Skeletal muscle satellite cell (primary cell): ENCODE results near the gene SLC39A1.
"Not testable (repeated sequence)": the region's sequence is repeated elsewhere in the genome, so short reads cannot be mapped to it uniquely, and the experiment has no call there.

Experiments used
- H3K27me3 ChIP-seq: 2 replicates; pipeline ENCODE4 v1.7.0; 2013; ENCODE audit warnings: low read length; ENCODE audit not compliant: control insufficient read depth, insufficient read depth
- H3K36me3 ChIP-seq: 2 replicates; pipeline ENCODE4 v1.7.0; 2013; ENCODE audit warnings: mild to moderate bottlenecking, control low read depth, low read length; ENCODE audit not compliant: insufficient read depth
- H3K4me1 ChIP-seq: 2 replicates; pipeline ENCODE4 v1.7.0; 2013; ENCODE audit warnings: low read length; ENCODE audit not compliant: control insufficient read depth, insufficient read depth
- H3K4me2 ChIP-seq: 2 replicates; pipeline ENCODE4 v1.7.0; 2013; ENCODE audit warnings: mild to moderate bottlenecking, low read length
- H3K4me3 ChIP-seq: 2 replicates; pipeline ENCODE4 v1.7.0; 2013; ENCODE audit warnings: low read length
- H3K9ac ChIP-seq: 2 replicates; pipeline ENCODE4 v1.7.0; 2013; ENCODE audit warnings: mild to moderate bottlenecking, low read depth, low read length, moderate library complexity
- H3K9me3 ChIP-seq: replicated peaks from 2 replicates; pipeline ENCODE4 v1.7.0; 2013; ENCODE audit warnings: mild to moderate bottlenecking, control low read depth, low read length

Gene SLC39A1

DNA sequence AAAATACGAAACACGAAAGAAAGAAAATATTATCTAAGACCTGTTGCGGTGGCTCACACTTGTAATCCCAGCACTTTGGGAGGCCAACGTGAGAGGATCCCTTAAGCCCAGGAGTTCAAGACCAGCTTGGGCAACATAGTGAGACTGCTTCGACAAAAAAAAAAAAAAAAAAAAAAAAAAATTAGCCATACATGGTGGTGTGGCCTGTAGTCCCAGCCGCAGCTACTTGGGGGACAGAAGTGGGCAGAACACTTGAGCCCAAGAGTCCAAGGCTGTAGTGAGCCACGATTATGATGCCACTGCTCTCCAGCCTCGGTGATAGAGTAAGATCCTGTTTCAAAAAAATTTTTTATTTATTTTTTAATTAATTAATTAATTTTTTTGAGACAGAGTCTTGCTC is 24.3 kb upstream of the SLC39A1 start:
- peaks cover 27% of the 10 kb centered on the region for H3K4me1 ChIP-seq
- H3K4me2 ChIP-seq: no peak overlapping the region
- H3K36me3 ChIP-seq: peaks cover 23% of the 10 kb centered on the region
- no peaks in the 10 kb centered on the region for H3K9me3 ChIP-seq
- H3K27me3 ChIP-seq: no peaks in the 10 kb centered on the region
- no peak overlapping the region for H3K9ac ChIP-seq
- H3K4me3 ChIP-seq: no peak overlapping the region

DNA sequence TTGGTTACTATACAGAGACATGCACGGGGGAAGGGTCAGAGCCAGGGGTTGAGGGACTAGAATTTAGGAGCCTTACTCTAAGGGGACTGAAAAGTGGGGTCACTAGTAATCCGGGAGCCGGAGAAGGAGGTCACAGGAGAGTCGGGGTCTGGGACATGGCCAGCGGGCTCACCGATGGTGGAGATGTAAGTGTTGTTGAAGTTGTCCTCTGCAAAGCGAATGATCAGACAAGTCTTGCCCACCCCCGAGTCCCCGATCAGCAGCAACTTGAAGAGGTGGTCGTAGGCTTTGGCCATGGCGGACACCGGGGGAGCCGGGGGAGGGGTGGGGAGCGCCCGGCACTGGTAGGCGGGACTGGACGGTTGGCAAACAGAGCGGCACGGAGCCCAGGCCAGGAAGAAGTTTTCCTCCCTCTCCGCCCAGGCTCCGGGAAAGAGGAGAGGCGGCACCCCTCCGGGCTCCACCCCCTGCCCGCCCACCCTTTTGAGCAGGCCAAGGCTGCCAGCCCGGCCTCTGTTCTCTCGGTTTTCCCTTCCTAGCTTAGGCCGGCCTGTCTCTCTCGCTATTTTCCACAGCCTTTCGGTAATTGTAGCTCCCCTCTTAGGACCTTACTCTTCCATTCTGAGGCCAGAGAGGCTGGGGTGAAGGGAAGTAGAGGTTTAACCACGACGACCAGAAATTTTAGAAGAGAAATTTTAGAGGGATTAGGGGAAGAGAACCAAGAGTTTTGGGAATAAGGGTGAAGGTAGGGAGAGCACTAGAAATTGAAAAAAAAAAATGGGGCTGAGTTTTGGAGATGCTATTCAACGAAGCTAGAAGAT is 22.8 kb upstream of the SLC39A1 start, which contains the start of gene RAB13:
RAB13 (minus strand) TSS at position 399 of the 821 bp plus-strand sequence; CDS start at position 296, 103 bp downstream.
- H3K4me3 ChIP-seq: peak within 1 kb of the TSS; percentile 81
- no peaks in the 10 kb centered on the region for H3K27me3 ChIP-seq

DNA sequence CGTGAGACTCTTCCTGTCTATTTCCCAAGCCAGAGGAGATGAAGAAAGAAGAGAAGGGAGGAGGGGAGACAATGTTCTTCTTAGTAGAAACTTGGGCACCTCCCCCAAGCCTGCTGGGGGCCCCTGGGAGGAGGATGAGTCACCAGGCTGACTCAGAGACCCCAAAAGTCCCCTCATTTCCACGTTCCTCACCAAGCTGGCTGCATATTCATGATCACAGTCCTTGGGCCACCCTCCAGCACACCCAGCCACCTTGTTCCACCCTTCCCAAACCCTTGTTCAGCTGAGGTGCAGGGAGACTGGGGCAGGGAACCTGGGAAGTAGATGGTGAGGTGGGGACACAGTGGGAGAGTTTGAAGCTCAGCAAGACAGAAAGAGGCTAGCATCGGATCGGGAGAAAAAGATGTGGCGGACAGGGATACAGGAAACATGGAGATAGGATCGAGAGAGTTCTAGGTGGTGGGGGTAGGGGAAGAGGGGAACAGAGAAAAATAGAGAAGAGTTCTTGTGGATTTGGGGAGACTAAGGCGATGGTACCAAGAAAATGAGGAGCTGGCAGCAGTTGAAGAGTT is 22.1 kb upstream of the SLC39A1 start:
- Histone ChIP-seq H3K36me3 (peaks cover 21% of the 10 kb centered on the region), H3K4me1 (peaks cover 20% of the 10 kb centered on the region), H3K9ac (peak overlapping the region; percentile 79), H3K27me3 (no peaks in the 10 kb centered on the region), H3K9me3 (no peaks in the 10 kb centered on the region), H3K4me3 (peak overlapping the region; percentile 81), H3K4me2 (peak overlapping the region; percentile 94)

More for the DNA sequence above, 22.8 kb upstream of the SLC39A1 start, which contains the start of gene RAB13:
- Histone ChIP-seq H3K9me3 (no peaks in the 10 kb centered on the region), H3K36me3 (peaks cover 20% of the 10 kb centered on the region), H3K4me1 (peaks cover 20% of the 10 kb centered on the region), H3K4me2 (peak within 1 kb of the TSS; percentile 94), H3K9ac (peak within 1 kb of the TSS; percentile 87)

DNA sequence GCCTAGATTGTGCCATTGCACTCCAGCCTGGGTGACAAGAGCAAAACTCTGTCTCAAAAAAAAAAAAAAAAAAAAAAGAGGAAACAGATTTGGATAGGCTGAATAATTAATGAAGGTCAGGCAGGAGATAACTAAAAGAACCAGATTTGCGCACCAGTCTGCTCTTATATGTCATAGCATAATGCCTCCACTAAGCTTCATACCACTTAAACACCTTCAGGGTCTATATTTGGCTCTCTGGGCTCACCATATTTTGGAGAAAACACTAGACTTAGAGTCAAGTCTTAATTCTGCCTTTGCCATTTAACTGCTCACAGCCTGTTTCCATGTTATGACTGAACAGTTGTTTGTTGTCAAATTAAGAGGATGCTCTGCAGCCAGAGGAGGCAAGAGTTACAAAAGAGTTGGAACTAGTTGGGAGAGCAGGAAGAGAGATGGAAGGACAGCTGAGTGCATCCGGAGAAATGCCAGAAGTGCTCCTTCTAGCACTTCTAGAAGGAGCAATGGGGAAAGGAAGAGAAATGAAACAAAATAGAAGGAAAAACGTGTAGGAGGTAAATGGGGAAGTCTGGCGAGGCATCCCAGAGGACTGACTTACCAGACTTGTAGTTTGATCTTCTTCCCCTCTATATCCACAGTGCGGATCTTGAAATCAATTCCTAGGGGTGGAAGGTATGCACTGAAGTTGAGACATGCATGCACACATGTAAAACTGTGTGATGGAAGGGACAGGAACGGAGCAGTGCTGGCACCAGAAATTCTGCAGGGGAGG is 21.0 kb upstream of the SLC39A1 start:
- H3K27me3 ChIP-seq: no peaks in the 10 kb centered on the region
- peak overlapping the region; percentile 94 for H3K4me2 ChIP-seq
- H3K36me3 ChIP-seq: peaks cover 21% of the 10 kb centered on the region
- H3K4me3 ChIP-seq: peak overlapping the region; percentile 81
- H3K9ac ChIP-seq: no peak overlapping the region
- no peaks in the 10 kb centered on the region for H3K9me3 ChIP-seq
- peaks cover 18% of the 10 kb centered on the region for H3K4me1 ChIP-seq

DNA sequence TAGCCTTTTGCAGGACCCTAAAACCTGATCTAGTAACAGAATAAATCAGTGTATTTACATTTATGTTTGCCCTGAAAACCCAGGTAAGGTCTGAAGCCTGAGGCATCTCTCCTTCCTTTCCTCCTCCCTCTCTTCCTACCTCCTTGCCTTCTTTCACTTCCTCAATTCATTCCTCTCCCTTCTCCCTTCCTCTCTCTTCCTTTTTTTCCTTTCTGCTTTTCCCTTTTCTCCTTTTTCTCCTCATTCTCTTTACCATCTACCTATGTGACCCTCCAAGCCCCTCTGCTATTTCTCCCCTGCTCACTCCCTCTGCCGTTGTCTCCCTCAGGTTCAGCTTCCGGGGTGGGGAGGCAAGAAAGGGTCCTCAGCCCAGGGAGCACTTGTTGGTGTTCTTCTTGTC is 18.4 kb upstream of the SLC39A1 start:
- Histone ChIP-seq H3K36me3 (peaks cover 27% of the 10 kb centered on the region), H3K4me1 (peaks cover 20% of the 10 kb centered on the region)
- H3K4me2 ChIP-seq, H3K9ac ChIP-seq, H3K27me3 ChIP-seq, H3K4me3 ChIP-seq, H3K9me3 ChIP-seq: not testable (repeated sequence)

DNA sequence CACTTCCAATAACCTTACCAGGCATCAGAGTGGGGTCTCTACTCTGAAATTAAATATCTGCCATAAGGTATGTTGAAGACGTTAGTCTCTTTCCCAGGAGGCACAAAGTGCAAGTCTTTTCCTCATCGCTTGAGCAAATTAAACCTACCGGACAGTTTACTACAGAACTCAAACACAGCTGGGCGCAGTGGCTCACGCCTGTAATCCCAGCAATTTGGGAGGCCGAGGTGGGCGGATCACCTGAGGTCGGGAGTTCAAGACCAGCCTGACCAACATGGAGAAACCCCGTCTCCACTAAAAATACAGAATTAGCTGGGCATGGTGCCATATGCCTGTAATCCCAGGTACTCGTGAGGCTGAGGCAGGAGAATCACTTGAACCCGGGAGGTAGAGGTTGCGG is 15.8 kb upstream of the SLC39A1 start:
- peaks cover 16% of the 10 kb centered on the region for H3K4me1 ChIP-seq
- H3K4me2 ChIP-seq, H3K9me3 ChIP-seq, H3K27me3 ChIP-seq, H3K4me3 ChIP-seq, H3K9ac ChIP-seq: not testable (repeated sequence)
- peaks cover 43% of the 10 kb centered on the region for H3K36me3 ChIP-seq

DNA sequence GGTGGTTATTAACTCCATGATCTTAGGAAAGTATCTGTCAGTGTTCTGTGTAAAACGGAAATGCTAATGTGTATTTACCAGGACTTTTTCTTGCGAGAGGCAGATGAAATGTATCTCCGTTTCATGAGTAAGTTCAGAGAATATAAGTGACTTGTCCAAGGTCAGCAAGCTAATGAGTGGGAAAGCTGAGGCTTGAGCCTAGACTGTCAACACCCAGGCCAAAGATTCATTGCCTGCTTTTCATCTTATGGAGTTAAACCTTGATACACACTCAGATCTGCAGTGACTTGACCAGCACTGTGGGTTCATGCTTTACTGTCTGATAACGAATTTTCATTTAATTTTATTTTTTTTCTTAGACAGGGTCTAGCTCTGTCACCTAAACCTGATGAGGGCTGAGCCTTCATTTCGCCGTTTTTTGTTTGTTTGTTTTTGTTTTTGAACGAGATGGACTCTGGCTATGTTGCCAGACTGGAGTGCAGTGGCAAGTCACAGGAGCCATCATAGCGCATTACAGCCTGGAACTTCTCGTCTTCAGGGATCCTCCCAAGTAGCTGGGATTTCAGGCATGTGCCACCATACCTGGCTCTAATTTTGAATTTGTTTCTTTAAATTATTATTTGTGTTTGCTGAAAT is 15.1 kb upstream of the SLC39A1 start:
- Histone ChIP-seq H3K27me3 (no peaks in the 10 kb centered on the region), H3K4me3 (peak overlapping the region; percentile 87), H3K36me3 (peaks cover 45% of the 10 kb centered on the region), H3K4me2 (peak overlapping the region; percentile 91), H3K9me3 (no peaks in the 10 kb centered on the region), H3K9ac (peak overlapping the region; percentile 92), H3K4me1 (peaks cover 15% of the 10 kb centered on the region)

DNA sequence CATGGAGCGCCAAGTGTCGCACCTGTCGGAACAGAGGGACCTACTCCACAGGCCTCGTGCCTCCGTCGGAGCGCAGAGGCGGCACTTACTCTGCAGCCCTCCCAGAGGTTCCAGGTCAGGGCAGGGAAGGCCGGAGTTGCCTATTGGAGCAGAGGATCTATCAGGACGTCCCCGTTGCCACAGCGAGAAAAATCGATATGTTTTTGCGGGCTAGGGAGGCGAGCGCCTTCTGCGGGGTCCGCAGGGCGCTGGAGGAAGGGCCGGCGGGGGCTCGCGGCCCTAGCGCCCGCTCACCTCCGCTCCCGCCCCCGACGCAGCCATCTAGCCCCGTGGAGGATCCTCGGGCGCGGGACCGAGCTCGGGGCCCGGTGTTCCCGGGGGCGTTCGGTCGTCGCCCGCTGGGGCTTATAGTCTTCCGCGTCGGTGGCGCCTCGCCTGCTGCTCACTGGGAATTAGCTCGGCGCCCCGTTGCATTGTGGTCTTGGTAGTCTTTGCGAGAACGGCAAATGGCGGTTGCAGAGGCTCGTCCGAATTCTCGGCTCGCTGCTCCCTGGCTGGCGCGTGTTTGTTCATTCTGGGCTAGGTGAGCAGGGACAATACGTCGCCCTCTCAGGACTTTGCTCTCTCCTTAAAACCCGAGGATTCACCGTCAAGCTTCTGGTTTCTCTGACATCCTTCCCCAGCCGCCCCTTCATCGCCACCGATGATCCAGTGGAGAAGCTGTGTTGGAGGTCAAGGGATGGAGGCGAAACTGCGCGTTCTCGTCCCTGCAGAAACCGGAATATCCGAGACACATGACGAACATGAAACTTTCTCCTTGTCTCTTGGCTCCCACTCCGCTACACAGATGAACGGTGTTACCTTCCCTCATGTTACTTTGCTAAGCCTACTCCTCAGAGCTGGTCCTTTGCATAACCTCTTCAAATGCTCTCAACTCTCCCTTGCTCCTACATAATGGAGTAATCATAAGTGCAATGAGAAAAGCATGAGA is 14.2 kb upstream of the SLC39A1 start, which contains the start of gene JTB:
JTB (minus strand) TSS at position 425 of the 991 bp plus-strand sequence; CDS start at position 3, 422 bp downstream.
- no peaks in the 10 kb centered on the region for H3K9me3 ChIP-seq
- H3K4me2 ChIP-seq: peak within 1 kb of the TSS; percentile 91
- peak within 1 kb of the TSS; percentile 92 for H3K9ac ChIP-seq
- no peaks in the 10 kb centered on the region for H3K27me3 ChIP-seq
- H3K4me3 ChIP-seq: peak within 1 kb of the TSS; percentile 87
- H3K4me1 ChIP-seq: peaks cover 15% of the 10 kb centered on the region
- H3K36me3 ChIP-seq: peaks cover 43% of the 10 kb centered on the region

DNA sequence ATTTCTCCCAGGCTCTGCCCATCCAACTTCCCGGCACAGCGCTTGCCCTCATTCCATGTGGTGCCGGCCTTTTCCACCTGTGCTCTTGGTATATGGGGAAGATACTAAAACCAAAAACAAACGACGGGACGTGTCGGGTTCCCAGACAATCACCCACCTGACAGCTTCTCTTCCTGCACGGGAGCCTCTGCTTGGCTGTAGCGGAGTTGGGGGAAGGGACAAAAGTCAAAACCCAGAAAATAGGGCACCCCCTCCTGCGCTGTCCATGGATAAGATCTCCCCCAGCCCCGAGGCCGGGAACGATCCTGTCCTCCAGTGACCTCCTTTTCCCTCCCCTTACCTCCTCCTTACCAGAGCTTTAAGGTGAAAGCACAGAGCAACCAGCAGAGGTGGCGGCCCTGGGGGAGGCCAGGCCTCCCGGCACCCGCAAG is 13.5 kb upstream of the SLC39A1 start:
- H3K27me3 ChIP-seq: no peaks in the 10 kb centered on the region
- peak overlapping the region; percentile 87 for H3K4me3 ChIP-seq
- peak overlapping the region; percentile 92 for H3K9ac ChIP-seq
- peak overlapping the region; percentile 91 for H3K4me2 ChIP-seq
- H3K9me3 ChIP-seq: no peaks in the 10 kb centered on the region
- peaks cover 39% of the 10 kb centered on the region for H3K36me3 ChIP-seq
- peaks cover 15% of the 10 kb centered on the region for H3K4me1 ChIP-seq

DNA sequence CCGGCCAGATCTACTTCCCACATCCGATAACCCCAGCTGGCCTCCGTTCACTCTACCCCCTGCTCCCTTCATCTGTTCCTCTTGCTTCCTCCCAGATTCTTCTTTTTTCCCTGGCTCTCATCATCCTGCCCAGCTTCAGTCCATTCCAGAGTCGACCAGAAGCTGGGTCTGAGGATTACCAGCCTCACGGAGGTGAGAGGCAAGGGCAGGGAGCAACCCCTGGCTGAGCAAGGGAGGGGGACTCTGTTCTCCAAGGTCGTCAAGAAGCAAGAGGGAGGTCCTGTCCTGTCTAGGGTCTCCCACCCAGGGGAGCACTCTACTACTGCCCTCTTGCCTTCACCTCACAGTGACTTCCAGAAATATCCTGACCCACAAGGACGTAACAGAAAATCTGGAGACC is 10.2 kb upstream of the SLC39A1 start:
- no peak overlapping the region for H3K4me2 ChIP-seq
- H3K27me3 ChIP-seq: no peaks in the 10 kb centered on the region
- peaks cover 26% of the 10 kb centered on the region for H3K36me3 ChIP-seq
- H3K9ac ChIP-seq: no peak overlapping the region
- peaks cover 15% of the 10 kb centered on the region for H3K4me1 ChIP-seq
- H3K9me3 ChIP-seq: no peaks in the 10 kb centered on the region
- no peak overlapping the region for H3K4me3 ChIP-seq
